ENCODE measurements around the gene TMUB1. TPM values are rescaled to one million over a fixed set of nuclear protein-coding genes. Genes with fewer than 3 reads are reported as not detected.
A peak's percentile ranks its signal among the peaks of the same experiment; 100 is the strongest.

The TMUB1 gene
- total and polyA plus RNA-seq, 9 of the 15 experiments (the other 6 are each of a cell fraction or from before 2014, with no cell fraction given), result 0.14 to 241 (median 74.1) TPM

GRCh38 chr7:151062399-151063211, 20.7 kb downstream of the TMUB1 start (continued):
- TF ChIP-seq GABPB2 (CRISPR knock-in tag; conservative IDR thresholded peaks at IDR 0.05), result no peak
- TF ChIP-seq JUNB (CRISPR knock-in tag; conservative IDR thresholded peaks at IDR 0.05), result no peak
- no peak for TF ChIP-seq ZNF77 (CRISPR knock-in tag; IDR thresholded peaks at IDR 0.05)
- TF ChIP-seq BRF1 (IDR thresholded peaks at IDR 0.05; ENCODE audit: borderline replicate concordance, extremely low read depth, insufficient read length), result no peak
- TF ChIP-seq MXD1 (CRISPR knock-in tag; IDR thresholded peaks at IDR 0.05; ENCODE audit: borderline replicate concordance, poor library complexity, severe bottlenecking), result peak; percentile 95
- TF ChIP-seq KDM5B (IDR thresholded peaks at IDR 0.05; ENCODE audit: insufficient replicate concordance, low read depth, low read length), result peak; percentile 12
- no peak for TF ChIP-seq ADNP (tag; IDR thresholded peaks at IDR 0.05)
- TF ChIP-seq ZBTB12 (CRISPR knock-in tag; IDR thresholded peaks at IDR 0.05), result no peak
- peak; percentile 70 for TF ChIP-seq REST (IDR thresholded peaks at IDR 0.05; ENCODE audit: borderline replicate concordance)
- no peak for TF ChIP-seq REST (CRISPR knock-in tag; IDR thresholded peaks at IDR 0.05; ENCODE audit: low read depth)
- TF ChIP-seq ZBTB11 (CRISPR knock-in tag; IDR thresholded peaks at IDR 0.05), result peak in 1 of 3 experiments; percentile 17; a peak in 1 of 6 replicates
- TF ChIP-seq ZNF316 (IDR thresholded peaks at IDR 0.05), result no peak
- no peak for TF ChIP-seq TCF7L2 (IDR thresholded peaks at IDR 0.05; ENCODE audit: low read depth, low read length)
- TF ChIP-seq SMARCA5 (IDR thresholded peaks at IDR 0.05), result peak; percentile 20; the same call in 1 of the 2 replicates

All from K562 (cell line).